HepG2 (cell line): ENCODE results near the gene ATXN7L3. TPM values are rescaled to one million over a fixed set of nuclear protein-coding genes. Genes with fewer than 3 reads are reported as not detected.
A peak's percentile ranks its signal among the peaks of the same experiment; 100 is the strongest.

Experiments
- ATAD3A ChIP-seq: sonication (generic); formaldehyde crosslinking; IDR thresholded peaks from 2 replicates; pipeline ENCODE4 v1.4.0; 2020; ENCODE audit warnings: missing genetic modification reagents
- GATAD1 ChIP-seq: IDR thresholded peaks from 2 replicates; pipeline ENCODE4 v1.6.1; 2016; ENCODE audit warnings: missing genetic modification reagents, missing compliant biosample characterization
- HMGA1 ChIP-seq: sonication (generic); formaldehyde crosslinking; conservative IDR thresholded peaks from 2 replicates; pipeline ENCODE4 v1.4.0; 2020; ENCODE audit warnings: missing genetic modification reagents
- HNF4A ChIP-seq: sonication (generic); formaldehyde crosslinking; IDR thresholded peaks from 2 replicates; pipeline ENCODE4 v1.4.0; 2020; ENCODE audit warnings: missing genetic modification reagents
- LCORL ChIP-seq, 2 experiments: fragments of 450-650 bp in 1 of 2; sonication (generic) in 1 of 2; formaldehyde crosslinking in 1 of 2; IDR thresholded peaks; 2 replicates each; pipeline versions ENCODE4 v1.5.0 to v1.6.1; 2017 to 2020; ENCODE audit warnings: antibody characterized with exemption in 1 of 2, missing genetic modification reagents in 1 of 2
- SAP130 ChIP-seq: IDR thresholded peaks from 2 replicates; pipeline ENCODE4 v1.6.1; 2016; ENCODE audit warnings: low read depth
- SP2 ChIP-seq: sonication (generic); formaldehyde crosslinking; IDR thresholded peaks from 2 replicates; pipeline ENCODE4 v1.5.1; 2020; ENCODE audit warnings: mild to moderate bottlenecking, missing genetic modification reagents
- TSC22D2 ChIP-seq: sonication (generic); formaldehyde crosslinking; IDR thresholded peaks from 2 replicates; pipeline ENCODE4 v1.5.1; 2020; ENCODE audit warnings: missing genetic modification reagents, mild to moderate bottlenecking, borderline replicate concordance
- ZFX ChIP-seq: sonication (generic); formaldehyde crosslinking; IDR thresholded peaks from 2 replicates; pipeline ENCODE4 v1.4.0; 2020; ENCODE audit warnings: mild to moderate bottlenecking, low read depth, missing genetic modification reagents, moderate library complexity
- ZMYM4 ChIP-seq: sonication (generic); formaldehyde crosslinking; IDR thresholded peaks from 2 replicates; pipeline ENCODE4 v1.8.1; 2023; ENCODE audit warnings: mild to moderate bottlenecking, missing genetic modification reagents
- ZNF160 ChIP-seq: sonication (generic); formaldehyde crosslinking; IDR thresholded peaks from 2 replicates; pipeline ENCODE4 v1.8.0; 2022; ENCODE audit warnings: mild to moderate bottlenecking, inconsistent platforms, missing genetic modification reagents
- ZNF225 ChIP-seq: sonication (generic); formaldehyde crosslinking; IDR thresholded peaks from 2 replicates; pipeline ENCODE4 v1.4.0; 2020; ENCODE audit warnings: mild to moderate bottlenecking, missing genetic modification reagents
- ZNF30 ChIP-seq: sonication (generic); formaldehyde crosslinking; IDR thresholded peaks from 2 replicates; pipeline ENCODE4 v1.5.0; 2020; ENCODE audit warnings: mild to moderate bottlenecking, missing genetic modification reagents
- ZNF333 ChIP-seq: sonication (generic); formaldehyde crosslinking; IDR thresholded peaks from 2 replicates; pipeline ENCODE4 v1.4.0; 2020; ENCODE audit warnings: mild to moderate bottlenecking, missing genetic modification reagents, borderline replicate concordance
- polyA plus RNA-seq, 8 experiments: library from polyadenylated mRNA; depleted of rRNA in 3 of 8; stranded (reverse) in 7 of 8; unstranded in 1 of 8; fragments of >200 nt; fragmentation: Illumina TruSeq in 4 of 8; extraction: Trizol in 4 of 8; gene quantifications; 2 replicates each; pipeline versions ENCODE4 v1.2.1 to v1.2.3, GENCODE V29; 2011 to 2016; ENCODE audit warnings: low read depth in 4 of 8, missing spikeins in 1 of 8, mixed read lengths in 1 of 8; ENCODE audit not compliant: insufficient read depth in 1 of 8
- total RNA-seq, 5 experiments: library from RNA; depleted of rRNA; stranded (reverse); fragments of >200 nt; fragmentation: Illumina TruSeq; extraction: Trizol; gene quantifications; 2 replicates each; pipeline ENCODE4 v1.2.3, GENCODE V29; 2016; ENCODE audit warnings: low read depth in 1 of 5
- TF ChIP-seq, protein P1 (sequence below), 2 experiments: sonication (generic) in 1 of 2; formaldehyde crosslinking in 1 of 2; IDR thresholded peaks; 2 replicates each; pipeline versions ENCODE4 v1.4.0 to v1.6.1; 2018 to 2020; ENCODE audit warnings: missing genetic modification reagents in 2 of 2, borderline replicate concordance in 1 of 2, low read depth in 1 of 2, mild to moderate bottlenecking in 1 of 2, missing biosample characterization in 1 of 2
- TF ChIP-seq, protein P2 (sequence below): sonication (generic); formaldehyde crosslinking; IDR thresholded peaks from 2 replicates; pipeline ENCODE4 v1.4.0; 2020; ENCODE audit warnings: mild to moderate bottlenecking, low read depth, missing genetic modification reagents
- TF ChIP-seq, protein P3 (sequence below): sonication (generic); formaldehyde crosslinking; IDR thresholded peaks from 2 replicates; pipeline ENCODE4 v1.5.0; 2020; ENCODE audit warnings: mild to moderate bottlenecking, missing genetic modification reagents, borderline replicate concordance
- TF ChIP-seq, protein P4 (sequence below): sonication (generic); formaldehyde crosslinking; IDR thresholded peaks from 2 replicates; pipeline ENCODE4 v1.8.1; 2022; ENCODE audit warnings: mild to moderate bottlenecking, missing genetic modification reagents
- TF ChIP-seq, protein P5 (sequence below): IDR thresholded peaks from 2 replicates; pipeline ENCODE4 v1.6.1; 2016; ENCODE audit warnings: missing genetic modification reagents, missing compliant biosample characterization
- TF ChIP-seq, protein P6 (sequence below): sonication (generic); formaldehyde crosslinking; IDR thresholded peaks from 2 replicates; pipeline ENCODE4 v1.4.0; 2020; ENCODE audit warnings: missing genetic modification reagents; ENCODE audit errors: not compliant biosample characterization

ATXN7L3 gene
- total and polyA plus RNA-seq, 2 of the 13 experiments (the other 11 are each of a cell fraction or from before 2014, with no cell fraction given), result 44.5 to 59.1 TPM

DNA sequence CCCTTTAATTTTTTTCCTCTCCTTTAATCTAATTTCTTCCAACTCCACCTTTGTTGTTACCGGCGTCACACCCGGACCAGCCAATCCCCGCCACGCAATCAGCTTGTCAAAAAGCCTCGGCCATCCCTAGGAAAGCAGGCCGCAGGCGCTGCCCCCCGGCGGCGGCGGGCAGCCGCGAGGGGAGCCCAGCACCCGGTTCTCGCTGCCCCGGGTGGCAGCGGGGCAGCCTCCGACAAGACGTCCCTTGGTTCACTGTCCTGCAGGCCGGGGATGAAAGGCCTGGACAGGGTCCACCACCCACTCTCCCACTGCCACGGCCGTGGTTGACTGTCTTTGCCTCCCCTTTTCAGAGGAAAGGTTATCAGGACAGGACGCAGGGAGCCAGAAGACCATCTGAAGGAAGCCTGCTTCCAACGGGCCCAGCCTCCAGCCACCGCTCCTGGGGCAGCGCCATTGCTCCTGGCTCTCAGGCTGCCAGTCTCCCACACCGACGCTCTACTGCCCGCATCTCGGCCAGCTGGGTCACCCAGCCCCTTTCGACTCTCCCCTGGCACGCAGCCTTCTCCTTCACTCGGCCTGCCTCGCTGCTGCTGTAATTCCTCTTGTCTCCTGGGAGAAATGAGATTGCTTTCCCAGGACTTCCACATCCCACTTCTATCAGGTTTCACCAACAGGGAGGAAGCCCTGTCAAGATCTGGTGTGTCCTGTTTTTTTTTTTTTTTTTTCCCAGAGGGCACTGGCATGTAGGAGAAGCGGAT lies 22.6 kb upstream of the ATXN7L3 start (continued):
- TF ChIP-seq, protein P1, sequence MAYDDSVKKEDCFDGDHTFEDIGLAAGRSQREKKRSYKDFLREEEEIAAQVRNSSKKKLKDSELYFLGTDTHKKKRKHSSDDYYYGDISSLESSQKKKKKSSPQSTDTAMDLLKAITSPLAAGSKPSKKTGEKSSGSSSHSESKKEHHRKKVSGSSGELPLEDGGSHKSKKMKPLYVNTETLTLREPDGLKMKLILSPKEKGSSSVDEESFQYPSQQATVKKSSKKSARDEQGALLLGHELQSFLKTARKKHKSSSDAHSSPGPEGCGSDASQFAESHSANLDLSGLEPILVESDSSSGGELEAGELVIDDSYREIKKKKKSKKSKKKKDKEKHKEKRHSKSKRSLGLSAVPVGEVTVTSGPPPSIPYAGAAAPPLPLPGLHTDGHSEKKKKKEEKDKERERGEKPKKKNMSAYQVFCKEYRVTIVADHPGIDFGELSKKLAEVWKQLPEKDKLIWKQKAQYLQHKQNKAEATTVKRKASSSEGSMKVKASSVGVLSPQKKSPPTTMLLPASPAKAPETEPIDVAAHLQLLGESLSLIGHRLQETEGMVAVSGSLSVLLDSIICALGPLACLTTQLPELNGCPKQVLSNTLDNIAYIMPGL (CRISPR knock-in tag; IDR thresholded peaks at IDR 0.05; ENCODE audit: borderline replicate concordance in 1 of 2, low read depth in 1 of 2), result peak in 1 of 2 experiments; percentile 54; a peak in 2 of 4 replicates
- no peak for TF ChIP-seq HMGA1
- TF ChIP-seq, protein P2, sequence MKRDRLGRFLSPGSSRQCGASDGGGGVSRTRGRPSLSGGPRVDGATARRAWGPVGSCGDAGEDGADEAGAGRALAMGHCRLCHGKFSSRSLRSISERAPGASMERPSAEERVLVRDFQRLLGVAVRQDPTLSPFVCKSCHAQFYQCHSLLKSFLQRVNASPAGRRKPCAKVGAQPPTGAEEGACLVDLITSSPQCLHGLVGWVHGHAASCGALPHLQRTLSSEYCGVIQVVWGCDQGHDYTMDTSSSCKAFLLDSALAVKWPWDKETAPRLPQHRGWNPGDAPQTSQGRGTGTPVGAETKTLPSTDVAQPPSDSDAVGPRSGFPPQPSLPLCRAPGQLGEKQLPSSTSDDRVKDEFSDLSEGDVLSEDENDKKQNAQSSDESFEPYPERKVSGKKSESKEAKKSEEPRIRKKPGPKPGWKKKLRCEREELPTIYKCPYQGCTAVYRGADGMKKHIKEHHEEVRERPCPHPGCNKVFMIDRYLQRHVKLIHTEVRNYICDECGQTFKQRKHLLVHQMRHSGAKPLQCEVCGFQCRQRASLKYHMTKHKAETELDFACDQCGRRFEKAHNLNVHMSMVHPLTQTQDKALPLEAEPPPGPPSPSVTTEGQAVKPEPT (CRISPR knock-in tag), result peak; percentile 60; the same call in 1 of the 2 replicates
- peak; percentile 69 for TF ChIP-seq SAP130 (CRISPR knock-in tag)
- TF ChIP-seq, protein P3, sequence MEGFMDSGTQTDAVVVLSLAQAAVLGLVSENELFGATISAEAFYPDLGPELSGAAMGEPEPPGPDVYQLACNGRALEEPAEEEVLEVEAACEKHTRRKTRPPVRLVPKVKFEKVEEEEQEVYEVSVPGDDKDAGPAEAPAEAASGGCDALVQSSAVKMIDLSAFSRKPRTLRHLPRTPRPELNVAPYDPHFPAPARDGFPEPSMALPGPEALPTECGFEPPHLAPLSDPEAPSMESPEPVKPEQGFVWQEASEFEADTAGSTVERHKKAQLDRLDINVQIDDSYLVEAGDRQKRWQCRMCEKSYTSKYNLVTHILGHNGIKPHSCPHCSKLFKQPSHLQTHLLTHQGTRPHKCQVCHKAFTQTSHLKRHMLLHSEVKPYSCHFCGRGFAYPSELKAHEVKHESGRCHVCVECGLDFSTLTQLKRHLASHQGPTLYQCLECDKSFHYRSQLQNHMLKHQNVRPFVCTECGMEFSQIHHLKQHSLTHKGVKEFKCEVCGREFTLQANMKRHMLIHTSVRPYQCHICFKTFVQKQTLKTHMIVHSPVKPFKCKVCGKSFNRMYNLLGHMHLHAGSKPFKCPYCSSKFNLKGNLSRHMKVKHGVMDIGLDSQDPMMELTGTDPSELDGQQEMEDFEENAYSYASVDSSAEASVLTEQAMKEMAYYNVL (CRISPR knock-in tag), result 0 out of 2 replicates have a peak, but pooled peaks have one; percentile 14
- TF ChIP-seq ATAD3A, result no peak
- TF ChIP-seq LCORL (IDR thresholded peaks at IDR 0.05), result no peak
- TF ChIP-seq LCORL (CRISPR knock-in tag; IDR thresholded peaks at IDR 0.05), result peak; percentile 50; the same call in 1 of the 2 replicates
- no peak for TF ChIP-seq GATAD1 (CRISPR knock-in tag)
- TF ChIP-seq ZMYM4 (CRISPR knock-in tag), result 0 out of 2 replicates have a peak, but pooled peaks have one; percentile 32
- no peak for TF ChIP-seq SP2
- TF ChIP-seq ZFX (CRISPR knock-in tag), result peak; percentile 74
- TF ChIP-seq HNF4A, result no peak
- no peak for TF ChIP-seq ZNF225 (CRISPR knock-in tag)
- no peak for TF ChIP-seq ZNF160
- TF ChIP-seq ZNF30 (CRISPR knock-in tag), result no peak
- TF ChIP-seq, protein P4, sequence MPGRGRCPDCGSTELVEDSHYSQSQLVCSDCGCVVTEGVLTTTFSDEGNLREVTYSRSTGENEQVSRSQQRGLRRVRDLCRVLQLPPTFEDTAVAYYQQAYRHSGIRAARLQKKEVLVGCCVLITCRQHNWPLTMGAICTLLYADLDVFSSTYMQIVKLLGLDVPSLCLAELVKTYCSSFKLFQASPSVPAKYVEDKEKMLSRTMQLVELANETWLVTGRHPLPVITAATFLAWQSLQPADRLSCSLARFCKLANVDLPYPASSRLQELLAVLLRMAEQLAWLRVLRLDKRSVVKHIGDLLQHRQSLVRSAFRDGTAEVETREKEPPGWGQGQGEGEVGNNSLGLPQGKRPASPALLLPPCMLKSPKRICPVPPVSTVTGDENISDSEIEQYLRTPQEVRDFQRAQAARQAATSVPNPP (CRISPR knock-in tag), result no peak
- no peak for TF ChIP-seq TSC22D2 (CRISPR knock-in tag)
- TF ChIP-seq, protein P5, sequence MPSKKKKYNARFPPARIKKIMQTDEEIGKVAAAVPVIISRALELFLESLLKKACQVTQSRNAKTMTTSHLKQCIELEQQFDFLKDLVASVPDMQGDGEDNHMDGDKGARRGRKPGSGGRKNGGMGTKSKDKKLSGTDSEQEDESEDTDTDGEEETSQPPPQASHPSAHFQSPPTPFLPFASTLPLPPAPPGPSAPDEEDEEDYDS (CRISPR knock-in tag), result peak; percentile 66
- TF ChIP-seq ZNF333, result 0 out of 2 replicates have a peak, but pooled peaks have one; percentile 59
- TF ChIP-seq, protein P6, sequence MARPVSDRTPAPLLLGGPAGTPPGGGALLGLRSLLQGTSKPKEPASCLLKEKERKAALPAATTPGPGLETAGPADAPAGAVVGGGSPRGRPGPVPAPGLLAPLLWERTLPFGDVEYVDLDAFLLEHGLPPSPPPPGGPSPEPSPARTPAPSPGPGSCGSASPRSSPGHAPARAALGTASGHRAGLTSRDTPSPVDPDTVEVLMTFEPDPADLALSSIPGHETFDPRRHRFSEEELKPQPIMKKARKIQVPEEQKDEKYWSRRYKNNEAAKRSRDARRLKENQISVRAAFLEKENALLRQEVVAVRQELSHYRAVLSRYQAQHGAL (CRISPR knock-in tag), result peak; percentile 42
